ENCODE results near the gene PSMD1.
"Not testable (repeated sequence)": the region's sequence is repeated elsewhere in the genome, so short reads cannot be mapped to it uniquely, and the experiment has no call there.

The PSMD1 gene

DNA sequence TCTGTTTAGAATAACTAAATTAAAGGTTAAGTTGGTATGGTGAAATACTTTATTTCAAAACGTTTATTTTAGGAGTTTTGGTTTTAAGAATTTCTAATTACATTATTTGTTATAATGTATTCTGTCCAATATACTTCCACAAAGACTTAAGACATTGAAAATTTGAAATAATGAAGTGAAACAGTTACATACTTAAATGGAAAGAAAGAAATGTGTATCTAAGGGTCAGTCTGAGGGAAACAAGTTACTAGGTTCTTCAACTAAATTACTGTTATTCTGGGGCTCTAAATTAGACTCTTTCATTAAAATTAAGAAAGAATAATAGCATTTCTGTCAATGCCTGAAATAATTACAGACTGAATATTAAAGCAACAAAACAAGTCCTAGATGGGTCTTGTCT is 60.5 kb downstream of the PSMD1 start:
- no peak for DNase-seq (ENCODE audit: low spot score)

DNA sequence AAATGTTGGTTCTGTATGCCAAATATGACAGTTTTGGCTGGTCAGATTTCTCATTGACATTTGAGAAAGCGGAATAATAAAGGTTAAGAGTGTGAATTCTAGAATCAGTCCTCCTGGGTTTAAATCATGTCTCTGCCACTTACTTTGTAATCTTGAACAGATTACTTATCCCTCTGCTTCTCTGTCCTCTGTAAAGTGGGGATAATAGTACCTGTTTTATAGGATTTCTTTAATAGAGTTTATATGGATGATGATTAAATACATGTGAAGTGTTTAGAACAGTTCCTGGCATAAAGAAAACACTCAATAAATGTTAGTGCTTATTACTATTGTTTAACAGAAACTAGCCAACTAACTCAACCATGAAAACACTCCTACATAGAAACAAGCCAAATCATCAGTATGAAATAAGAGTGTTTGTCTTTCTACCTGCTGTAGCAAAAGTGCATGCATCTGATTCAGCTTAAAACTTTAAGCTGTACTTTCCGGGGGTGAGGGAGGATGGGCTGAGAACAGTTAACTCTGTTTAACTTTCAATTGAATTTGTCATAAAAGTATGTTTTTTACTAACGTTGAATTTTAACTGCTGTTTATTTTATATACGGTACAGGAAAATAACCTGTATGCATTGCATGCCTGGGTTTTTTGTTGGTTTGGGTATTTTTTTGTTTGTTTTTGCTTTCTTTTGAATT is 61.4 kb downstream of the PSMD1 start:
- no peak for DNase-seq (ENCODE audit: low spot score)

DNA sequence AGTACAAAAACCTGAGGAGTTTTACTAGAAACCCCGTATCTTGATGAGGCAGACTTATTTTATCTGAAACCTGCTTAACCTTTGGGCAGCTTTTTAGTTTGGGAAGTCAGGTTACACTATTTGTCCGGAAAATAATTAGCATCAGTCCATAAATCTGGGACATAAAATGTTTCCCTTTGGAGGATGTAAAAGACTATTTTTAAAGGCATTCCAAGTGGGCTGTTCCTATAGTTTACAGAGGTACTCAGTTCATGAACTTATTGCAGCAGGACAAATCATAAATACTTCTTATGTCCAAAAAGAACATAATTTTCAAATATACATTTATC is 61.9 kb downstream of the PSMD1 start:
- DNase-seq (ENCODE audit: low spot score): no peak

DNA sequence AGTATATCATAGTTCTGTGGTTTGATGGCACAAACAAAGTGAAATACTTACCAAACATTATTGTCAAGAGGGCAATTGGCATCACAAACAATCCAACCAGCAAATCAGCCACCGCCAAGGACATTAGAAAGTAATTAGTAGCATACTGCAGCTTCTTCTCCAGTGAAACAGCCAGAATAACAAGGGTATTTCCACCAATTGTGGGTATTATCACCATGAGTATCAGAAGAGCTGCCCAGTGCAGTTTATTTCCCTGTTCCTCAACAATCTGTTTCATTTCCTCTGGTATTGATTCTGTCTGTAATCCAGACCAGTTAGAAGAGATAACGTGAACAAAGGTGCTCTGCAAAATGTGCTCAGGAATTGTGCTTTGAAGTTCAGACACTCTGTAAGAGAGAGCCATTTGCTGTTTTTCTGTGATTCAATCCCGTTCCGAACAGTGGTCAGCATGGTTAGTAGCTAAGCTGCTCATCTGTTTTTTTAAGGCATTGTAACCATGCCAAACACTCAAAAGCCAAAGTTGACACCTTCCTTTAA is 66.8 kb downstream of the PSMD1 start:
- DNase-seq (ENCODE audit: low spot score): no peak

DNA sequence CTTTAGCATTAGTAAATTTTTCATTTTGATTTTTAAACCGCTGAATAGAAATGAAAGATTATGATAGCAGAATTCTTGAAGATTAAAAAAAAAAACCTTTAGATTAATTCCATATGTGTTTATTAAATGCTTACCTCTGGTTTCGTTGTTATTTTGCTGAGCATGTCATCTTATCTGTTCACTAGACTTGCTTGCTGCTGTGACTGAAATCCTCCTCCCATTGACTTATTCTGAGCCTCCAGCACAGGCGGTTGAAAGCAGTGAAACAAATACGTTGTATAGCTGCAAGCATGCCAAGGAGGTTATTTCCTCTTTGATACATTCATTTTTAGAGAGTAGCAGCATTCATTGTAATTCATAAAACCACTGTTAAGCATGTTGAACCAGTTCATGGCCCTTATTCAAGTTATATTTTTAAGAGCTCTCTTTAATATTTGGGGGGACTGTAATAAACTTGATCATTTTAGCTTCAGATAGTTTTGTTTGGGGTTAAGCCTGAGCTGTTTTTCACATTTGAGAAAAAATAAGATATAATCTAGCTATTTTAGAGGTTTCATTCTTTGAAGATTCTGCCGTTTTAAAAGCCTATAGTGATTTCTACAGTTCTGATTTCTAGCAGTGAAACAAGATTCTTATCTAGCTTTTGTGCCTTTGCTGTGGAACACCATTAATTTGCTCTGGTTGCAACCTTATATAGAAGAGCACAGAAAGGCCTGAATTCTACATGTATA is 68.3 kb downstream of the PSMD1 start, which contains the start of gene HTR2B:
Gene HTR2B, minus strand, starts transcription at position 205 of the 731 bp plus-strand sequence. CDS start 1,278 bp downstream, outside the sequence.
- DNase-seq (ENCODE audit: low spot score): no peak

DNA sequence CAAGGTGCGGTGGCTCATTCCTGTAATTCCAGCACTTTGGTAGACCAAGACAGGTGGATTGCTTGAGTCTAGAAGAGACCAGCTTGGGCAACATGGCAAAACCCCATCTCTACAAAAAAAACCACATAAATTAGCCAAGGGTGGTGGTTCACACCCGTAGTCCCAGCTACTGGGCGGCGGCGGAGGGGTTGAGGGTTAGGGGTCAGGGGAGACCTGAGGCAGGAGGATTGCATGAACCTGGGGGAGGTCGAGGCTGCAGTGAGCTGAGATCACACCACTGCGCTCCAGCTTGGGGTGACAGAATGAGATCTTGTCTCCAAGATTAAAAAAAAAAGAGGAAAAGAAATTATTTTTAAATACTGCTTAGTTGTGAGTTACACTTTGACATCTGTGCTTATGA is 69.5 kb downstream of the PSMD1 start:
- DNase-seq (ENCODE audit: low spot score): no peak

DNA sequence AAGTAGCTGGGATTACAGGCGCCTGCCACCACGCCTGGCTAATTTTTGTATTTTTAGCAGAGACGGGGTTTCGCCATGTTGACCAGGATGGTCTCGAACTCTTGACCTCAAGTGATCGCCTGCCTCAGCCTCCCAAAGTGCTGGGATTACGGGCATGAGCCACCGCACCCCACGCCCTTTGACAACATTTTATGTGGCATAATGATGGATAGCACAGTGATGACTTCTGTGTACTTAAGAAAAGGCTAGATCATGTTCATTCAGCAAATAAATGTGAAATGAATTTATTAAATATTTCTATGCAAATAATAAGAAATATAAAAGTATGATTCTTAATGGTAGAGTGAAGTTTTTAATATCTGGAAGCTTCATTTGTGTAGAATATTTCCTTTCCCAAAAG is 70.8 kb downstream of the PSMD1 start:
- no peak for DNase-seq (ENCODE audit: low spot score)

DNA sequence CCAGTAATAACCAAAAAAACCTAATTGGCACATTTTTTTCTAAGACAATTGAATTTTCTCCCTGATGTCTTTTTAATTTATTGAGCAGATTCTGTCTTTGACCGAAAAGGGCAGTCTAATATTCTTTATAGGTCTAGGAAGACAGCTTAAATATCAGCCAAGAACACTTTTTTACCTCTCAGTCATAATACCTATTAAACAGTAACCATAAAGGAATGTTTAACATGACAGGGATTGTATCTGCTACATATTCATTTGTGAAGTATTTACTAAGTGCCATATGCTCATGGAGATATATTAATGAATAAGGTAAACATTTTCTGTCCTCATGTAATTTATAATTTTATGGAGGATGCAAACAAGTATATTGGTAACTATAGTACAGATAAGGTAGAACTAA is 71.3 kb downstream of the PSMD1 start:
- DNase-seq (ENCODE audit: low spot score): no peak

DNA sequence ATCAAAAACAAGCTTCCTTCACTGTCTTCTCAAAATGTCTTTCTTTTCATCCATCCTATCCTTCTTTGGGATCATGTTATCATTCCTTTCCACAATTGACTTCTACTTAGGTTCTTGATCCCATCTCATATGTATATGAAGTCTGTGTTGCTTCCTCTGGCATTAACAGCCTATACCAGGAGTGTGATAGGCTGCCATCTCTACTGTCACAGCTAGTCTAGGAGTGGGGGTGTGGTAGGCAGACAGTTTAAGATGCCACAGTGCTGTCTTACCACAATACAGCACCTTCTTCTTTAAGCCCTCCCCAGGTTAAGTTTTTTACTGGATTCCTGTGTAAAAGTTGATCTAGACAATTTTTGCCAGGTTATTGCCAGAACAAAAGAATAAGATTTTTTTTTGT is 71.9 kb downstream of the PSMD1 start:
- no peak for DNase-seq (ENCODE audit: low spot score)

DNA sequence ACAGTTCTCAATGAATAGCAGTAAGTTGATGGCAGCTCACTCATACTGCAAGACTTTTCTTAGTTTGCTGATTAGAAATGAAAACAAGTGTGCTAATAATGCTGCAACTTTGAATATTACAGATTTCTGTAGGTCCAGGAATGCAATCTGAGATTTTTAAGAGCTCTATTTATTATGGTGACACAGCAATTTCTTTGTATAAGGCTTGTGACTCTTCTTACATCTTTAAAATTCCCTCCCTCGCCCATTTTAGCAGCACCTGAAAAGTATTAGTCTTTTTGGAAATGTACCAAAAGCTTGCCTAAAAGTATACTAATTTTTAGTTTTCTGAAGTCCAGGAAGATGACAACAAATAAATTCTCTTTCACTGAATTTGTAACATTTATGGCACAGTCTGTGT is 72.5 kb downstream of the PSMD1 start:
- no peak for DNase-seq (ENCODE audit: low spot score)

DNA sequence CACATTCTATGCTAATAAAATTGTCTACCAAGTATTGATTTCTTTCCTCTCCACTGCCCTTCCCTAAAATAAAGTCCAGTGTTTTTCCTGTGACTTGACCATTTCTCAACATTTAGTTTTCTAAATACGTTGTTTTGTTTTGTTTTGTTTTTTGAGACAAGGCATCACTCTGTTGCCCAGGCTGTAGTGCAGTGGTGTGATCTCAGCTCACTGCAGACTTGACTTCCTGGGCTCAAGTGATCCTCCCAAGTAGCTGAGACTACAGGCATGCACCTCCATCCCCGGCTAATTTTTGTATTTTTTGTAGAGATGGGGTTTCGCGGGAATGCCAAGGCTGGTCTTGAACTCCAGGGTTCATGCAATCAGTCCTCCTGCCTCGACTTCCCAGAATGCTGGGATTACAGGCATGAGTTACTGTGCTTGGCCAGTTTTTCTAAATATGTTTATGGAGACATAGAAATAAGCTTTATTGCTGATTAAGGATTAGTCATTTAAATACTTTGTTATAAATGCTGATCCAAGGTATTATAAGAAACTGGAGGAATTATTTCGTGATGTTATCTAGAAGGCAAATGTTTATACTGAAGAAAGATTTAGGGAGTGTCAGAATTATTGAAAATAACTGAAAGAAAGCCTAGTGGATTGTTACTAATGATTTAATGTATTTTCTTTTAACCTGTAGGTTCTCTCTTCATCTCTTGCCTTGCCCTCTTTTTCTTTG is 73.8 kb downstream of the PSMD1 start:
- no peak for DNase-seq (ENCODE audit: low spot score)

DNA sequence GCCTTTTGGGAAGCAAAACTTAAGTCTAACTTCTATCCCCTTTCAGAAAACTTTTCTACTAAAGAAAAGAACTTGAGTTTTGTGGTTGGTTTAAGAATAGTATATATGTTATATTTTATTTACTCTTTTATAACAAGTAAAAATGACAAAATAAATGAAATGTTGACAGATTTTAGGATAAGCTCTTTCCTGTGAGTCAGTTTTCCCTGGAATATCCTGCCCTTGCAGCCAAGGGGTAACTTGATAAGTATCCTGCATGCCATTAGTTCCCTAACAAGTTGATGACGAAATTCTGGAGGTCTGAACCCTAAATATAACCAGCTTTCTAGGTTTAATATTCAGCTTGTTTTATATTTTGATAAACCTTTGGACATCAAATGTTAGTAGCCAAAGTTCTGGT is 75.5 kb downstream of the PSMD1 start:
- no peak for DNase-seq (ENCODE audit: low spot score)

DNA sequence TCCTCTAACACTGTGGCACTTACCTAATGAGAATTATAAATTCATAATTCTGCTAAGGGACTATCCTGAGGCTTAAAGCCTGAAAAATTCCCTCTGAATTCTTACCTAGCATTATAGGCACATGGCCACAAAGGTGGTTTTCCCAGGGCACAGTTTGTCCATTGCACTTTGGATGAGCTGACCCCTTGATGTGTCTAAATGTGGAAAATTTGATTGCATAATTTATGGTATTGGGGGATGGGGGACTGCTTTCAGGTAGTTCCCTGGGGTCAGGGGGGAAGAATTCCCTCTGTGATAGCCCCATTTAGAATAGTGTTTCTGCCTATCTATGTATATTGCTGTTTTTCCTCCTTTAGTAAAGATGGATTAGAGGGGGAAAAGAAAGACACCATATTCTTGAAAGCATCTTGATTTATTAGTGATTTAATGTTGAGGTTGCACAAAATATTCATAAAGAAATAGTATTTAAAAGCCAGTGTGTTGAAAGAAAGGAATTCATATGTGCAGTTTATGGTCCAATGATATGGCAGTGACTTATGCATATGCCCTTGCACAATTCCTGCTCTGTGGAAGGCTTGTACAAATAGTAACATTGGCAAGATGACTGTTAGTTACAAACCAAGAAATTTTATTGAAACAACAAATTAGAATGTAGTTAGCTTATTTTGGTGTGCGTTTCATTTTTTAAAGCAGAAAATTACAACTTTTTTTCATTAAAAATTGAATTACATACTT is 76.9 kb downstream of the PSMD1 start:
- no peak for DNase-seq (ENCODE audit: low spot score)

DNA sequence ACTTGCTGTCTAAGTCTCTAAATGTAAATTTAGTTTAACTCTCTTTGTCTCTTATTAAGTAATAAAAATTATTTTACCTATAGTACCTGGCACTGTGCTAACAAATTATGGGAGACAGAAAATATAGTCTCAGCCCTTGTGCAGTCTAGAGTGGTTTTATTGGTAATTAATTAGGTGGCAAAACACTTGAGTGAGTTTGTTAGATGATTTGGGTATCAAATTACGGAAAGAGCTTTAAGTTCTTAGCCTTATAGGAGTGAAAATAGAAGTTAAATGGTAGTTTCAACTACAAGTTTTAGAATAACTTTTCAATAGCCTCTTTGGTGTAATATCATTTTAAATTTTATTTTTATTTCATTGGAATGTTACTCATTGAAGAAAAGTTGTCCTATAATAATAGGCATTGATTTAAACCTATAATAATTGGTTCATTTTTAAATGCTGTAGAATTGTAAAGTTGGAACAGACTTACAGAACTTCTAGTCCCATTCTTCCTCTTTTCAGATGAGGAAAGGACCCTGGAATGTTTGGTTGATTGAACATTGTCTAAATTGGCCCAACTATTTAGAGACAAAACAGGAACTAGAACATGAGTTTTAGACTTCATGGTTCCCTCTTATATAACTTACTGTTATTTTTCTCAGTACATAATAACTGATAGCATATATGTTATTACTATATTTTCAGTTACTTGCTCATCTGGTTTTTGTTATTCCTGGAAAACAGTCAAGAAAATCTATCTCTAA is 78.4 kb downstream of the PSMD1 start:
- no peak for DNase-seq (ENCODE audit: low spot score)

DNA sequence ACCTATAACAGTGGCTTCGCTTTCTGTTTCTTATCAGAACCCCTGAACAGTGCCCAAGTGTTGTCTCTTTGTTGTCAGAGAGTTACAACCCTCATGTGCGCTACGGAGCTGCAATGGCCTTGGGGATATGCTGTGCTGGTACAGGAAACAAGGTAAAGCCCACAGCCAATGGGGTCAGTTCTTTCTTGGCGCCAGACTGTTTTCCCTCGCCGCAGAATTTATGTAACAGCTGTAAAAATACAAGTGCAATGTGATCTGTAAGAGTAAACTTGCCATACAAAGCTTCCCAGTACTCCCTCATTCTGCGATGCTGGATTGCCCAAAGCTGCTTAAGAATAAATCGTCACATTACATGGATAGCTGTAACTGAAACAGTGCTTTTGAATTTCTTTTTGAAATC is 82.0 kb downstream of the PSMD1 start:
- no peak for DNase-seq (ENCODE audit: low spot score)

DNA sequence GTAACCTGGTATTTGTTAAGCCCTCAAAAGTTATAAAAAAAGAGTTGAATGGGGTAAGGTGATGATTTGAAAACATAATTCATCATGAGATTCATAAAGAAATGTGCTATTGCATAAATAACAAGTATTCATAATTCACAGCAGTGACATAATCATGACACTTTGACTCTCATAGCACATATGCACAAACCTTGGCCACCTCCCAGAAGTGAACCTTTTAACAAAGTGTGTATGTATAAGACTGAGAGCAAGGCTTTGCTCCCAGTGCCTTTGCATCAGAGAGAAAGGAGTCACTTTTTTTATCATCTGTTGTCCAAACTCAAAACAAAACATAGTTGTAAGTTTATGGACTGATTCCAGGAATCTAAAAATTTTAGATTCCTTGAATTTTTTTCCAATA is 83.1 kb downstream of the PSMD1 start:
- DNase-seq (ENCODE audit: low spot score): no peak

DNA sequence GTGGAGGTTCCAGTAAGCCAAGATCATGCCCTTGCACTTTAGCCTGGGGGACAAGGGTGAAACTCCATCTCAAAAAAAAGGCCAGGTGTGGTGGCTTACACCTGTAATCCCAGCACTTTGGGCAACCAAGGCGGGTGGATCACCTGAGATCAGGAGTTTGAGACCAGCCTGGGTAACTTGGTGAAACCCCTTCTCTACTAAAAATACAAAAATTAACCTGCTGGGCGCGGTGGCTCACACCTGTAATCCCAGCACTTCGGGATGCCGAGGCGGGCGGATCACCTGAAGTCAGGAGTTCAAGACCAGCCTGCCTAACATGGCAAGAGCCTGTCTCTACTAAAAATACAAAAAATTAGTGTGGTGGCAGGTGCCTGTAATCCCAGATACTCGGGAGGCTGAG is 84.1 kb downstream of the PSMD1 start:
- DNase-seq (ENCODE audit: low spot score): not testable (repeated sequence)

DNA sequence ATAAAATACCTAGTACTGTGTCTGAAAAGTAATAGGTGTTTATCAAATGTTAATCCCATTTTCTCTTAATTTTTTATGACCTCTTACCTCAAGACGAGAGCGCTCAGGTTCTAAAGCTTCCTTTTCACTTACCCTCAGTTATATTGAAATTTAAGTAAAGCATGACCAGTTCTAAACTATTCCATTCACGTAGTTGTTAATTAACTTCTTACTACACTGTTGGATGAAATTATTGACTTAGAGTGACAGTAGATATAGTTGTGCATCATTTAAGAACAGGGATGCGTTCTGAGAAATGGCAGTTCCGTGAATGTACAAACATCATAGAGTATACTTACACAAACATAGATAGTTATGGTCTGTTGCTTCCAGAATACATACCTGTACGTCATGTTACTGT is 88.2 kb downstream of the PSMD1 start:
- no peak for DNase-seq (ENCODE audit: low spot score)

DNA sequence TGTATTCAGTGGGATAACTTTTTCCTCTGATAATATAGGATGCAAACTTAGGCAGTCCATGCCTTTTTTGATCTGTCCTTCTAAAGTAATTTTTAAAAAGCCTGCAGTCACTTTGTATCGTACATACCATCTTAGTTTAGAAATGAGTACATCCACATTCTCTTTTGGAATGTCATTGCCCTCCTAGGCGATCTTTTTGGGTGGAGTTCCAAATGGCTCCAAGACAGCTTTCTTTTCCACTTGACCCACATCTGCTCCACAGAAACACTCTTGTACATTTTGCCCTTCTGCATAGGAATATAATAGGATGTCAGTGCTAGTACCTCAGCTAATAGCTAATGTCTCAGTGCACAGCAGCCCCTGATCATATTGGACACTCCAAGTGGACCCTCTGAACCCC is 90.0 kb downstream of the PSMD1 start:
- DNase-seq (ENCODE audit: low spot score): no peak

DNA sequence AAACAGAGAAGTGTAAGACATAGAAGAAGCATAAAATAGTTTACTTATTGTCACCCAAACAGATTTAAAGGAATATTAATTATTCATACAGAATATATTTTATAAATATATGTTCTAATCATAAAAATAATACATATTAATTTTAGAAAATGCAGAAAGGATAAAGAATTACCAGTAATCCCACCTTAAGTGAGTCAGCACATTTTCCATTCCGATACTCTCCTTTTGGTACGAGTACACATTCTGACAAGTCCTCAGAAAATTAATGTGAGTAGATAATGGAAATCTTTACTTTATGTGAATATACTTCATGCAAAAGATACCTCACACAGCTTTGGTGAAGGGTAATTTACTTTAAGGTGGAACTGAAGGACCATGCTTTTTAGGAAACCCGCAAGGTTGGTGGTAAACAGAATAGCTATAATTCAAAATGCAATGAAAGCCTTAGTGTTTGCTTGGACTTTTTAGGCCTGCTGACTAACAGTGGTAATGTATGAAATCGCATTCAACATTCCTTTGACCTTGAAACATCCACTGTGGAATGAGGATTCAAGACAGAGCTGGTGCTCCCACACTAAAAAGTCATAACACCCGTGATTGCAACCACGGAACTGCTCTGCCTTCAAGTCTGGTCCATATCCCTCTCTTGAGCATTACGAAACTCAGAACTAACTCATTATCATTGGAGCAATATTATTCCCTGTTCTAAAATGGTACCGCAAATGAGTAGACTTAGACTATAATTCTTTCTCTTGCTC is 96.3 kb downstream of the PSMD1 start:
- no peak for DNase-seq (ENCODE audit: low spot score)

DNA sequence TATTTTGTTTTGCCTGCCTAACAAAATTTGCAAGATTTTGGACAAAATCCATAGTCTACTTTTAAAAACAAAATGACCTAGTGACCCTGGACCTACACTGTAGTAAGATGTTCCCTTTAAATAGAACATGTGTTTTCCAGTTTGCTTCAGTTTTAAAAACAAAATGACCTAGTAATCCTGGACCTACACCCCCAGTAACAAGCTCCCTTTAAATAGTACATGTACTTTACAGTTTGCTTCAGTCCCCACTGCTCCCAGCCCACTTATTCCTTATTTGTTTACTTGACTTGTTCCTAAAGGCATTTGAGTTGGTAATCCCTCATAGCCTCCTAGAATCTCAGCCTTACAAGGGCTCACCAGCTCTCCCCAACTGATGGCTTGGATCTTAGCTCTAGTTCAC is 102.6 kb downstream of the PSMD1 start:
- no peak for DNase-seq (ENCODE audit: low spot score)

Data from HuH-7 (cell line).